ENCODE data around the gene ITPR3. TPM values are rescaled to one million over a fixed set of nuclear protein-coding genes. Genes with fewer than 3 reads are reported as not detected.

Gene ITPR3
- total and polyA plus RNA-seq, 2 donors (not counting 3 experiments of a cell fraction or from before 2014, with no cell fraction given), result 28.8 to 52.2 TPM

DNA sequence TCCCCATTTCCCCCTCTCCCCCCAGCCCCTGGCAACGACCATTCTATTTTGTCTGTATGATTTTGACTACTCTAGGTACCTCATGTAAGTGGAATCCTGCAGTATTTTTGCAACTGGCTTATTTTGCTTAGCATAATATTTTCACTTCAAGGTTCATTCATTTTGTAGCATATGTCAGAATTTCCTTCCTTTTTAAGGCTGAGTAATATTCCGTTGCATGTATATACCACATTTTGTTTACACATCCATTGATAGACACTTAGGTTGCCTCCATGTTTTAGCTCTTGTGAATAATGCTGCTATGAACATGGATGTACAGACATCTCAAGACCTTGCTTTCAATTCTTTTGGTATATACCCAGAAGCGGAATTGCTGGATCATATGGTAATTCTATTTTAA is 91.8 kb downstream of the ITPR3 start:
- peaks cover 0 to 3% of the 10 kb centered on the region in 2 experiments for H3K27me3 ChIP-seq (ENCODE audit: control insufficient read depth in 2 of 2, insufficient read depth in 2 of 2, low read length in 2 of 2)
- H3K27ac ChIP-seq (ENCODE audit: insufficient read depth, low read depth, low read length), result no peak overlapping the region
- peaks cover 24% of the 10 kb centered on the region for H3K79me2 ChIP-seq (ENCODE audit: control insufficient read depth, insufficient read depth, low read length)
- ChIA-PET CTCF (interaction anchor here (1.3 to 2.1 kb wide), 3 partner anchors 10 to 315 kb away, joined by 4 to 6 read pairs (median 4); no protein-coding TSS in a partner anchor), POLR2A (no interaction called here)
- intact Hi-C loops (cut with micrococcal nuclease), result no loop called here
- no peaks in the 10 kb centered on the region for H3K9me3 ChIP-seq (replicated peaks; ENCODE audit: control insufficient read depth, insufficient read depth, low read length)
- no peak overlapping the region for H3K4me2 ChIP-seq (ENCODE audit: insufficient read depth, low read length)
- no TSS peak for BruUV-seq (replicated peaks)
- dilution Hi-C loops (cut with MboI; ENCODE audit: extremely low pct_ligation_motif_present, low sequenced_read_pairs), result no loop called here
- no peak for FAIRE-seq
- no peak overlapping the region for H3K4me3 ChIP-seq (replicated peaks in 1 of 3; ENCODE audit: insufficient read depth in 1 of 3, low read depth in 1 of 3, low read length in 3 of 3)
- no peak for TF ChIP-seq POLR2A (IDR thresholded peaks at IDR 0.05; ENCODE audit: low read depth, low read length)
- no peaks in the 10 kb centered on the region for H4K20me1 ChIP-seq (replicated peaks; ENCODE audit: control insufficient read depth, extremely low read depth, insufficient read depth, low read length)
- no peak for DNase-seq (ENCODE audit: low read depth, low spot score)
- no peaks in the 10 kb centered on the region for H3K9me1 ChIP-seq (replicated peaks; ENCODE audit: control insufficient read depth, extremely low read depth, insufficient read depth, low read length)
- H2AFZ ChIP-seq (ENCODE audit: low read depth, low read length), result no peak overlapping the region
- peaks cover 17% of the 10 kb centered on the region for H3K4me1 ChIP-seq (ENCODE audit: control insufficient read depth, extremely low read depth, insufficient read depth, low read length)
- H3K9ac ChIP-seq (replicated peaks; ENCODE audit: extremely low read depth, insufficient read depth, low read length), result no peak overlapping the region
- H3K36me3 ChIP-seq (ENCODE audit: control insufficient read depth in 2 of 2, extremely low read depth in 1 of 2, insufficient read depth in 2 of 2, low read length in 2 of 2), result peaks cover 4% of the 10 kb centered on the region in 2 experiments

DNA sequence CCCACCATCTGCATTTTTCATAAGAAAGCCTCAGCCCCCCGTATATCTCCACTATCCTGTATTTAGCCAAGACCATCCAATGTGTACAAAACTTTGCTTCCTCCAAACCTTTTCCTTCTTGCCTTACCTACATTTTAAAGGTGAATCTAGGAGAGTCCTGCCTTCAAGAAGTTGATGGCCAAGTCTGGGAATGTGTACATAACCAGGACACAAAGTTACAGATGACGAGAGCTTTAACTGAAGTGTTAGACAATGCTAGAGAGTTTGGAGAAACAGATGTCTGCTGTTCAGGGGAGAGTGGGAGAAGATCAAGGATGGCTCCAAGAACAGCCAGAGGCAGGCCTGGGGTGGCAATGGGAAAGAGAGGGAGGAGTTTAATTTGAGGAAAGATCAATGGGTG is 92.7 kb downstream of the ITPR3 start:
- FAIRE-seq, result no peak
- H3K27ac ChIP-seq (ENCODE audit: insufficient read depth, low read depth, low read length), result no peak overlapping the region
- no peaks in the 10 kb centered on the region for H3K9me1 ChIP-seq (replicated peaks; ENCODE audit: control insufficient read depth, extremely low read depth, insufficient read depth, low read length)
- H3K4me1 ChIP-seq (ENCODE audit: control insufficient read depth, extremely low read depth, insufficient read depth, low read length), result peaks cover 15% of the 10 kb centered on the region
- H2AFZ ChIP-seq (ENCODE audit: low read depth, low read length), result no peak overlapping the region
- no peak overlapping the region for H3K9ac ChIP-seq (replicated peaks; ENCODE audit: extremely low read depth, insufficient read depth, low read length)
- dilution Hi-C loops (cut with MboI; ENCODE audit: extremely low pct_ligation_motif_present, low sequenced_read_pairs) (no loop called here), intact Hi-C loops (cut with micrococcal nuclease) (no loop called here)
- peaks cover 2 to 4% of the 10 kb centered on the region in 2 experiments for H3K36me3 ChIP-seq (ENCODE audit: control insufficient read depth in 2 of 2, extremely low read depth in 1 of 2, insufficient read depth in 2 of 2, low read length in 2 of 2)
- TF ChIP-seq FOS (IDR thresholded peaks at IDR 0.05; ENCODE audit: borderline replicate concordance, insufficient read depth, low read length), result no peak
- TF ChIP-seq MYC (IDR thresholded peaks at IDR 0.05; ENCODE audit: low read depth, low read length), result no peak
- TF ChIP-seq JUN (IDR thresholded peaks at IDR 0.05; ENCODE audit: borderline replicate concordance, insufficient read depth, insufficient read length, low read depth), result no peak
- TF ChIP-seq GATA2 (IDR thresholded peaks at IDR 0.05; ENCODE audit: insufficient read depth, insufficient read length, low read depth, low read length), result no peak
- no peak for TF ChIP-seq POLR2AphosphoS5 (IDR thresholded peaks at IDR 0.05; ENCODE audit: insufficient read depth, low read depth, low read length)
- no peak for TF ChIP-seq POLR2A (IDR thresholded peaks at IDR 0.05; ENCODE audit: low read depth, low read length)
- TF ChIP-seq EZH2 (IDR thresholded peaks at IDR 0.05; ENCODE audit: borderline replicate concordance, low read depth, low read length, severe bottlenecking), result no peak
- TF ChIP-seq, protein P1, sequence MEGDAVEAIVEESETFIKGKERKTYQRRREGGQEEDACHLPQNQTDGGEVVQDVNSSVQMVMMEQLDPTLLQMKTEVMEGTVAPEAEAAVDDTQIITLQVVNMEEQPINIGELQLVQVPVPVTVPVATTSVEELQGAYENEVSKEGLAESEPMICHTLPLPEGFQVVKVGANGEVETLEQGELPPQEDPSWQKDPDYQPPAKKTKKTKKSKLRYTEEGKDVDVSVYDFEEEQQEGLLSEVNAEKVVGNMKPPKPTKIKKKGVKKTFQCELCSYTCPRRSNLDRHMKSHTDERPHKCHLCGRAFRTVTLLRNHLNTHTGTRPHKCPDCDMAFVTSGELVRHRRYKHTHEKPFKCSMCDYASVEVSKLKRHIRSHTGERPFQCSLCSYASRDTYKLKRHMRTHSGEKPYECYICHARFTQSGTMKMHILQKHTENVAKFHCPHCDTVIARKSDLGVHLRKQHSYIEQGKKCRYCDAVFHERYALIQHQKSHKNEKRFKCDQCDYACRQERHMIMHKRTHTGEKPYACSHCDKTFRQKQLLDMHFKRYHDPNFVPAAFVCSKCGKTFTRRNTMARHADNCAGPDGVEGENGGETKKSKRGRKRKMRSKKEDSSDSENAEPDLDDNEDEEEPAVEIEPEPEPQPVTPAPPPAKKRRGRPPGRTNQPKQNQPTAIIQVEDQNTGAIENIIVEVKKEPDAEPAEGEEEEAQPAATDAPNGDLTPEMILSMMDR (IDR thresholded peaks at IDR 0.05; ENCODE audit: extremely low read depth in 1 of 2, insufficient read depth in 1 of 2, low read depth in 1 of 2, low read length in 2 of 2), result no peak
- TF ChIP-seq, protein P2, sequence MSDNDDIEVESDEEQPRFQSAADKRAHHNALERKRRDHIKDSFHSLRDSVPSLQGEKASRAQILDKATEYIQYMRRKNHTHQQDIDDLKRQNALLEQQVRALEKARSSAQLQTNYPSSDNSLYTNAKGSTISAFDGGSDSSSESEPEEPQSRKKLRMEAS (IDR thresholded peaks at IDR 0.05; ENCODE audit: insufficient read depth, insufficient read length), result no peak
- H3K27me3 ChIP-seq (ENCODE audit: control insufficient read depth in 2 of 2, insufficient read depth in 2 of 2, low read length in 2 of 2), result peaks cover 5 to 7% of the 10 kb centered on the region in 2 experiments
- H3K79me2 ChIP-seq (ENCODE audit: control insufficient read depth, insufficient read depth, low read length), result peaks cover 19% of the 10 kb centered on the region
- no peak for DNase-seq (ENCODE audit: low read depth, low spot score)
- no TSS peak for BruUV-seq (replicated peaks)
- ChIA-PET CTCF (interaction anchor here (1.3 to 2.1 kb wide), 3 partner anchors 9 to 314 kb away, joined by 4 to 6 read pairs (median 4); no protein-coding TSS in a partner anchor), POLR2A (no interaction called here)
- no peak overlapping the region for H3K4me2 ChIP-seq (ENCODE audit: insufficient read depth, low read length)
- no peak overlapping the region for H3K4me3 ChIP-seq (replicated peaks in 1 of 3; ENCODE audit: insufficient read depth in 1 of 3, low read depth in 1 of 3, low read length in 3 of 3)
- no peaks in the 10 kb centered on the region for H3K9me3 ChIP-seq (replicated peaks; ENCODE audit: control insufficient read depth, insufficient read depth, low read length)
- H4K20me1 ChIP-seq (replicated peaks; ENCODE audit: control insufficient read depth, extremely low read depth, insufficient read depth, low read length), result no peaks in the 10 kb centered on the region

Data from endothelial cell of umbilical vein (primary cell).